ENCODE results near the gene KIRREL1. TPM values are rescaled to one million over a fixed set of nuclear protein-coding genes. Genes with fewer than 3 reads are reported as not detected.
A peak's percentile ranks its signal among the peaks of the same experiment; 100 is the strongest.

Gene KIRREL1
- total RNA-seq, 3 donors from 2014 or later, result 26.1 to 55.5 (median 34.1) TPM

GRCh38 chr1:158087320-158087927 is 94.0 kb downstream of the KIRREL1 start:
- Histone ChIP-seq H3K4me3 (no peak overlapping the region), H3K4me1 (no peaks in the 10 kb centered on the region), H3K36me3 (no peaks in the 10 kb centered on the region), H3K27ac (no peak overlapping the region), H3K9me3 (no peaks in the 10 kb centered on the region), H3K27me3 (no peaks in the 10 kb centered on the region)
- no peak for DNase-seq (ENCODE audit: low spot score in 2 of 2)
- no peak for TF ChIP-seq POLR2A (IDR thresholded peaks at IDR 0.05)
- TF ChIP-seq POLR2AphosphoS5 (IDR thresholded peaks at IDR 0.05), result no peak
- TF ChIP-seq, protein P1, sequence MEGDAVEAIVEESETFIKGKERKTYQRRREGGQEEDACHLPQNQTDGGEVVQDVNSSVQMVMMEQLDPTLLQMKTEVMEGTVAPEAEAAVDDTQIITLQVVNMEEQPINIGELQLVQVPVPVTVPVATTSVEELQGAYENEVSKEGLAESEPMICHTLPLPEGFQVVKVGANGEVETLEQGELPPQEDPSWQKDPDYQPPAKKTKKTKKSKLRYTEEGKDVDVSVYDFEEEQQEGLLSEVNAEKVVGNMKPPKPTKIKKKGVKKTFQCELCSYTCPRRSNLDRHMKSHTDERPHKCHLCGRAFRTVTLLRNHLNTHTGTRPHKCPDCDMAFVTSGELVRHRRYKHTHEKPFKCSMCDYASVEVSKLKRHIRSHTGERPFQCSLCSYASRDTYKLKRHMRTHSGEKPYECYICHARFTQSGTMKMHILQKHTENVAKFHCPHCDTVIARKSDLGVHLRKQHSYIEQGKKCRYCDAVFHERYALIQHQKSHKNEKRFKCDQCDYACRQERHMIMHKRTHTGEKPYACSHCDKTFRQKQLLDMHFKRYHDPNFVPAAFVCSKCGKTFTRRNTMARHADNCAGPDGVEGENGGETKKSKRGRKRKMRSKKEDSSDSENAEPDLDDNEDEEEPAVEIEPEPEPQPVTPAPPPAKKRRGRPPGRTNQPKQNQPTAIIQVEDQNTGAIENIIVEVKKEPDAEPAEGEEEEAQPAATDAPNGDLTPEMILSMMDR (IDR thresholded peaks at IDR 0.05), result peak; percentile 64 to 85 (median 69)
- intact Hi-C loops (cut with DNase I; ENCODE audit: low total_unique reads), result no loop called here

DNA sequence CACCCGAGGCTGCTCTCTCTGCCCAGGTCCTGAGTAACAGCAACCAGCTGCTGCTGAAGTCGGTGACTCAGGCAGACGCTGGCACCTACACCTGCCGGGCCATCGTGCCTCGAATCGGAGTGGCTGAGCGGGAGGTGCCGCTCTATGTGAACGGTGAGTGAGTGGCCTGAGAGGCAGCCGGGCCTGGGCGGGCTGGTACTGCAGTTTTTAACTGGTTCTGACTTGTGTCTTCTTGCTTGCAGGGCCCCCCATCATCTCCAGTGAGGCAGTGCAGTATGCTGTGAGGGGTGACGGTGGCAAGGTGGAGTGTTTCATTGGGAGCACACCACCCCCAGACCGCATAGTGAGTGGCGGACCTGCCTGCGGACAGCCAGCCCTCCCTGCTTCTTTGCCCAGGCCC is 96.0 kb downstream of the KIRREL1 start:
- Histone ChIP-seq H3K27ac (no peak overlapping the region), H3K27me3 (no peaks in the 10 kb centered on the region), H3K4me1 (no peaks in the 10 kb centered on the region), H3K9me3 (no peaks in the 10 kb centered on the region), H3K36me3 (no peaks in the 10 kb centered on the region), H3K4me3 (no peak overlapping the region)
- TF ChIP-seq POLR2AphosphoS5 (IDR thresholded peaks at IDR 0.05) (no peak), POLR2A (IDR thresholded peaks at IDR 0.05) (no peak)
- intact Hi-C loops (cut with DNase I; ENCODE audit: low total_unique reads), result no loop called here
- no peak for DNase-seq (ENCODE audit: low spot score in 2 of 2)

GRCh38 chr1:158089925-158090637 is 96.6 kb downstream of the KIRREL1 start:
- H3K27ac ChIP-seq, result no peak overlapping the region
- no peak overlapping the region for H3K4me3 ChIP-seq
- TF ChIP-seq POLR2A (IDR thresholded peaks at IDR 0.05) (no peak), POLR2AphosphoS5 (IDR thresholded peaks at IDR 0.05) (no peak)
- TF ChIP-seq, protein P1 (IDR thresholded peaks at IDR 0.05), result no peak
- no peak for DNase-seq (ENCODE audit: low spot score in 2 of 2)
- H3K4me1 ChIP-seq, result no peaks in the 10 kb centered on the region
- no peaks in the 10 kb centered on the region for H3K36me3 ChIP-seq
- no peaks in the 10 kb centered on the region for H3K27me3 ChIP-seq
- intact Hi-C loops (cut with DNase I; ENCODE audit: low total_unique reads), result no loop called here
- no peaks in the 10 kb centered on the region for H3K9me3 ChIP-seq

GRCh38 chr1:158093376-158093775 is 99.9 kb downstream of the KIRREL1 start:
- Histone ChIP-seq H3K27me3 (no peaks in the 10 kb centered on the region), H3K27ac (no peak overlapping the region), H3K9me3 (no peaks in the 10 kb centered on the region), H3K4me3 (no peak overlapping the region), H3K4me1 (no peaks in the 10 kb centered on the region), H3K36me3 (no peaks in the 10 kb centered on the region)
- no peak for TF ChIP-seq POLR2A (IDR thresholded peaks at IDR 0.05)
- TF ChIP-seq, protein P1 (IDR thresholded peaks at IDR 0.05), result no peak
- no peak for TF ChIP-seq POLR2AphosphoS5 (IDR thresholded peaks at IDR 0.05)
- no peak for DNase-seq (ENCODE audit: low spot score in 2 of 2)
- intact Hi-C loops (cut with DNase I; ENCODE audit: low total_unique reads), result no loop called here

DNA sequence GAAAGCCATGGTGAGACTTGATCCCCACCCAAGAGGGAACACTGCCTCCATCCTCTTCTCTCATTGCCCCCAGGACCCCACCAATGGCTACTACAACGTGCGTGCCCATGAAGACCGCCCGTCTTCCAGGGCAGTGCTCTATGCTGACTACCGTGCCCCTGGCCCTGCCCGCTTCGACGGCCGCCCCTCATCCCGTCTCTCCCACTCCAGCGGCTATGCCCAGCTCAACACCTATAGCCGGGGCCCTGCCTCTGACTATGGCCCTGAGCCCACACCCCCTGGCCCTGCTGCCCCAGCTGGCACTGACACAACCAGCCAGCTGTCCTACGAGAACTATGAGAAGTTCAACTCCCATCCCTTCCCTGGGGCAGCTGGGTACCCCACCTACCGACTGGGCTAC is 101.1 kb downstream of the KIRREL1 start:
- H3K27ac ChIP-seq, result no peak overlapping the region
- no peak overlapping the region for H3K4me3 ChIP-seq
- no peaks in the 10 kb centered on the region for H3K4me1 ChIP-seq
- intact Hi-C loops (cut with DNase I; ENCODE audit: low total_unique reads), result no loop called here
- no peak for DNase-seq (ENCODE audit: low spot score in 2 of 2)
- TF ChIP-seq POLR2AphosphoS5 (IDR thresholded peaks at IDR 0.05) (no peak), POLR2A (IDR thresholded peaks at IDR 0.05) (no peak)
- H3K9me3 ChIP-seq, result no peaks in the 10 kb centered on the region
- H3K36me3 ChIP-seq, result no peaks in the 10 kb centered on the region
- no peaks in the 10 kb centered on the region for H3K27me3 ChIP-seq

DNA sequence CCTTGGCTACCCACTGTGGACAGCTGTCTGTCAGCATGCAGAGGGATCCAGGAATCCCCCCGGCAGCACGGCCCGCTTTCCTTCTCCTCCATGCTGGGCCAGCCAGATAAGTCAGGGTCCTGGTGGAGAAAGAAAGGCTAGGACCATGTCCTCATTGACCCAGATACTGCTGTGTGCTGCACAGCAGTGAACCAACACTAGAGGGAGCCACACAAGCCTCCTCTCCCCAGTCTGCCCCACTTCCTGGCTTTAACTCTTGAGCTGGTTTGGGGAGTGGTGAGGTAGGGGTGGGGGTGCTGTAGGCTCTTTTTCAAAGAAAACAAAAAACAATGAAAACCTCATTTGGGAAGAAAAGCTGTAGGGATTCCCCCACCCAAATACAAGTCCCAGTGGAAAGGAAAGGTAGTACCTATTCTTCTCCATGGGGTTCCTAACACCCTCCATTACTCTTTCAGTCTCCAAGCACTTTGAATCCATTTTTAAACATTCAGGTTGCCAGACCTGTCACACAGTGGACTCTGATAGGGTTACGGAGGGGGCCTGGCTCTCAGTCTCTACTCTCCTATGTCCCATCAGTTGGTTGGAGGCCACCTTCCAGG is 102.4 kb downstream of the KIRREL1 start:
- TF ChIP-seq POLR2AphosphoS5 (IDR thresholded peaks at IDR 0.05) (no peak), POLR2A (IDR thresholded peaks at IDR 0.05) (no peak)
- TF ChIP-seq, protein P1 (IDR thresholded peaks at IDR 0.05), result peak in 1 of 3 donors; percentile 19
- no peaks in the 10 kb centered on the region for H3K27me3 ChIP-seq
- H3K36me3 ChIP-seq, result no peaks in the 10 kb centered on the region
- DNase-seq (ENCODE audit: low spot score in 2 of 2), result no peak
- no peaks in the 10 kb centered on the region for H3K9me3 ChIP-seq
- H3K27ac ChIP-seq, result no peak overlapping the region
- H3K4me1 ChIP-seq, result no peaks in the 10 kb centered on the region
- intact Hi-C loops (cut with DNase I; ENCODE audit: low total_unique reads), result no loop called here
- H3K4me3 ChIP-seq, result no peak overlapping the region

Measured in breast epithelium (tissue), 4 donors.